Measurements from ENCODE around the gene MRRF. TPM values are rescaled to one million over a fixed set of nuclear protein-coding genes. Genes with fewer than 3 reads are reported as not detected.
A peak's percentile ranks its signal among the peaks of the same experiment; 100 is the strongest.

The MRRF gene
- polyA plus RNA-seq, 1 donor, result 59.7 TPM

DNA sequence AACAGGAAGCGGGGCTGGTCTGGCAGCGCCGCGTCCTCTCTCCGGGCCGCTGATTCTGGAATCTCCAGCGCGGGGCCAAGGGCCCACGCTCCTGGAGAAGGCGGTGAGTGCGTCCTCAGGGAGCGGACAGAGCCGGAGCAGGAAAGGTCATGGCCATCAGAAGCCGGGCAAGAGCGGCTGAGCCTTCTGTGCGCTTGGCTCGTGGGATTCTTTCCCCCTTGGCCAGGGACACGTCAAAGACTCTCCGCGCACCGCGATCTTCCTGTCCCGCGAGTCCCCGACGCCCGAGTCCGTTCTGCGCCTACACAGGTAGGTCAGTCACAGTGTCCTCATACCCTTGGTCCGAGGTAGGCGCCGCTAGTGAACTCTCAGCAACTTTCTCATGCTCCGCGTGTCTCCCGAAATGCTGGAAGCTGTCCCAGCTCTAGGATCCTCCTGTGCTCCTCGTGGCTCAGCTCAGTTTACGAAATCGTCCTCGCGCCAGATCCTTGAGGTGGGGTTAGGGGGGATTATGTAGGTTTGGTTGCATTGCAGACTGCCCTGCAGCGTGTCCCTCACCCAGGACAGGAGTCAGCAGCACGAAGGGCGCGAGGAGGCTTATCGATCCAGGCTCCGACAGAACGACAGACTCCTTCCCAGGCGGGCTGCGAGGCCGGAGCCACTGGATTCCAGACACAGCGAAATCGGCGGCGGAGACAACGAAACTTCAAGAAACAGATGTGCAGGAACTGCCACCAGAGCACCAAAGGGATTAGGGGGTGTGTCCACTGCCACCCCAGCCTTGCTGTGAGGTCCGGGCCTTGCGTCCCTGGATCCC is 44.6 kb upstream of the MRRF start:
- DNase-seq, result peak in 1 of 2 donors; percentile 53

DNA sequence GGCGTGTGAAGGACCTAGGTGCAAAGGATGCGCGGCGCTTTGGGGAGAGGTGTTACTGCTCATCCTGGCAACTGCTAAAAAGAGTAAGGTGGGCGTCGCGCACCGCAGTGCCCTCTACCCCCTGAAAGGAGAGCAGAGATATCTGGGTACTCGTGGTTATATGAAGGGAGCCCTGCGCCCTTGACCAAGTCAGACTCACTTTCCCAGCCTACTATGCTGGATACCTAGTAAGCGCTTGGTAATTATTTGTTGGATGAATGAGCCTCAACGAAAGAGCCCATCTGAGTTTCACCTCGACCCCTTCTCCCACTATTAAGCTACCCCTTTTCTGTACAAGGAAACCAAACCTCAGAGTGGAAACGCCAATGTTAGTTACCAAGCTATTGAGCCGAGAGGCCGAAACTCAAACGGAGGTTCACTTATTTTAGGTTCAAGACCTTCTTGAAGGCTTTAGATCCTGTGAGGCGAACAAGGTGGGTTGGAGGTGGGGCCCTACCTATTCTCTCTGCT is 44.0 kb upstream of the MRRF start:
- no CpG with 5 or more reads among the region's 18 CpGs for WGBS (ENCODE audit: insufficient coverage, low lambda C conversion rate)

More for the DNA sequence above, 44.6 kb upstream of the MRRF start:
- Histone ChIP-seq H3K27me3 (ENCODE audit: control insufficient read depth, insufficient read depth, low read length) (peaks cover 100% of the 10 kb centered on the region), H3K4me1 (ENCODE audit: control insufficient read depth, insufficient read depth, low read length) (peaks cover 18% of the 10 kb centered on the region), H3K36me3 (ENCODE audit: control insufficient read depth, insufficient read depth, low read length) (no peaks in the 10 kb centered on the region), H3K4me3 (ENCODE audit: low read length) (no peak overlapping the region), H3K27ac (ENCODE audit: low read length) (no peak overlapping the region), H3K9me3 (ENCODE audit: control insufficient read depth, low read depth, low read length) (peaks cover 13% of the 10 kb centered on the region)
- no CpG with 5 or more reads among the region's 57 CpGs for WGBS (ENCODE audit: insufficient coverage, low lambda C conversion rate)

GRCh38 chr9:122221183-122221811 is 43.4 kb upstream of the MRRF start:
- Histone ChIP-seq H3K4me1 (ENCODE audit: control insufficient read depth, insufficient read depth, low read length) (peaks cover 18% of the 10 kb centered on the region), H3K27me3 (ENCODE audit: control insufficient read depth, insufficient read depth, low read length) (peaks cover 100% of the 10 kb centered on the region)

More for the DNA sequence above, 44.0 kb upstream of the MRRF start:
- Histone ChIP-seq H3K4me1 (ENCODE audit: control insufficient read depth, insufficient read depth, low read length) (peaks cover 18% of the 10 kb centered on the region), H3K27me3 (ENCODE audit: control insufficient read depth, insufficient read depth, low read length) (peaks cover 100% of the 10 kb centered on the region), H3K9me3 (ENCODE audit: control insufficient read depth, low read depth, low read length) (peaks cover 17% of the 10 kb centered on the region), H3K4me3 (ENCODE audit: low read length) (no peak overlapping the region), H3K27ac (ENCODE audit: low read length) (no peak overlapping the region), H3K36me3 (ENCODE audit: control insufficient read depth, insufficient read depth, low read length) (no peaks in the 10 kb centered on the region)
- no peak for DNase-seq

DNA sequence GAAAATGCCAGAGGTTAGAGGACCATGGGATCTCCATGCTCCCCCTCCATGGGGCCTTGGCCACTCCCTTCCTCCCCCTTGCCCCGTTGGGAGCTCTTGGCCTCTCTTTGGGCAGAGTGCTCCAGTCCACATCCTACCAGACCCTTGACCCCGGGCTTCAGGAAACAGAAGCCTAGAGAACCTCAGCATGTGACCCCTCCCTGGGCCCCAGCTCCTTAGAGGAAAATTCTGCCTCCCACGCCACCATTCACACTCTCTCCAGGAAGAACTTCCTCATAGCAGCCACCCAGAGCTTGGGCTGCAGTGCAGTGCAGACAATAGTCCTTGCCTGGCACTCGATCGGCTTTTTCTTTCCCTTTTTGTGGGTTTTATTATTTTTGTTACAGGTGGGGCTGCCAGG is 41.9 kb upstream of the MRRF start:
- H3K4me3 ChIP-seq (ENCODE audit: low read length), result no peak overlapping the region
- peaks cover 24% of the 10 kb centered on the region for H3K9me3 ChIP-seq (ENCODE audit: control insufficient read depth, low read depth, low read length)
- H3K4me1 ChIP-seq (ENCODE audit: control insufficient read depth, insufficient read depth, low read length), result peaks cover 18% of the 10 kb centered on the region
- H3K27me3 ChIP-seq (ENCODE audit: control insufficient read depth, insufficient read depth, low read length), result peaks cover 100% of the 10 kb centered on the region
- 33% methylated on average over 2 of the region's 5 CpGs for WGBS (ENCODE audit: insufficient coverage, low lambda C conversion rate)
- H3K27ac ChIP-seq (ENCODE audit: low read length), result no peak overlapping the region
- no peak for DNase-seq
- no peaks in the 10 kb centered on the region for H3K36me3 ChIP-seq (ENCODE audit: control insufficient read depth, insufficient read depth, low read length)

More at GRCh38 chr9:122221183-122221811, 43.4 kb upstream of the MRRF start:
- Histone ChIP-seq H3K36me3 (ENCODE audit: control insufficient read depth, insufficient read depth, low read length) (no peaks in the 10 kb centered on the region), H3K9me3 (ENCODE audit: control insufficient read depth, low read depth, low read length) (peaks cover 23% of the 10 kb centered on the region), H3K27ac (ENCODE audit: low read length) (no peak overlapping the region), H3K4me3 (ENCODE audit: low read length) (no peak overlapping the region)
- WGBS (ENCODE audit: insufficient coverage, low lambda C conversion rate), result no CpG with 5 or more reads among the region's 27 CpGs
- no peak for DNase-seq

DNA sequence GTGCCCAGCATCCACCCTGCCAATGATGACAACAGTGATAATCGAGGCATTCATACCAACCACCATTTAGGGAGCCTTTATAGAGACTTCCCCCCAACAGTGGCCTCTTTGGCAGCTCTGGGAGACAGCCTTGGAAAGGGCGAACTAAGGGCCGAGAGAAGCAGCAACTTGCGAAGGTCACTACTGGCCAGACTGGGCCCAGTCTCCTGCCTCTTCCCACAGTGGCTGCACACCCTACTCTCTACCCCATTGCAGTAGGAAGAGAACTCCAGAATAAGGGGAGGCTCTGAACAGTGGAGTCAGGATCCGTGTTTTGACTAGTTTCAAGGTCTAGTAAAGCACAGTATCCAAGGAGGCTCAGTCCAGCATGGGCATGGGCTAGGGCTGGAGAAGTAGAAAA is 41.2 kb upstream of the MRRF start:
- no peak for DNase-seq
- Histone ChIP-seq H3K9me3 (ENCODE audit: control insufficient read depth, low read depth, low read length) (peaks cover 28% of the 10 kb centered on the region), H3K27me3 (ENCODE audit: control insufficient read depth, insufficient read depth, low read length) (peaks cover 99% of the 10 kb centered on the region), H3K36me3 (ENCODE audit: control insufficient read depth, insufficient read depth, low read length) (no peaks in the 10 kb centered on the region), H3K27ac (ENCODE audit: low read length) (no peak overlapping the region), H3K4me1 (ENCODE audit: control insufficient read depth, insufficient read depth, low read length) (peaks cover 18% of the 10 kb centered on the region), H3K4me3 (ENCODE audit: low read length) (no peak overlapping the region)
- WGBS (ENCODE audit: insufficient coverage, low lambda C conversion rate), result no CpG with 5 or more reads among the region's 5 CpGs

DNA sequence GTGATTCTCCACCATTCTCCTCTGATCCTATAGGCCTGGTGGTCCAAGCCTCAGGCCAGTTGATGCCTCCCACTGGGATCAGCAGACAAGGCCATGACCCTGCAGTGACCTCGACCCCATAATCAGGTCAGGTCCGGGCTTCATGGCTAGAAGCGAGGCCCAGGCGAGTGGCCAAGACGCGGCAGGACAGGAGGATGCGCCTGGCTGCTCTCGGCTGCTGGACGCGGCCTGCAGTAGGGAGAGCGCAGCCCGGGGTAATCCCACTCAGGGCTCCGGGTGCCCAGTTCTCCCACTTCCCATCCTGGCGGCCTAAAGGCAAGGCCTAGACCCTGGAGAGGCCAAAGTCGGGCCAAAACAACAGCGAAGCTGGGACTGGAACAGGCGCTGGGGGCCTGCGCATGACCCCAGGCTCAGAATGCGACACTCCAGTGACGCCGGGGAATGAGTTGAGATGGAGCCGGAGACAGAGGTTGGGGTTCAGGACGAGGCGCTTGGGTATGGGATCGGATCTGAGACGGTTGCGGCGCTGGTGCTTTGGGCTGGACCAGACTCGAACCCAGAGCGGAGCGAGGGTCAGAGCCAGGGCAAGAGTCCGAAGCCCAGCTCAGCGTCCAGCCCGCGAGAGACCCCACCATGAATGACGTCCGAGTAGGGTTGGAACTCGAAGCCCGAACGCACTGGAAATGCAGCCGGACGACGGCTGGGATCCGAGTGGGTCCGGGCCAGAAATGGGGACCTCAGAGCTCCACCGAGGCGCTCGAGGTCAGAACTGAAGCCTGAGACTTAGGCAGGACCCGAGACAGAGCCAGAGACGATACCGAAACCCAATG is 39.2 kb upstream of the MRRF start:
- Histone ChIP-seq H3K4me1 (ENCODE audit: control insufficient read depth, insufficient read depth, low read length) (peaks cover 10% of the 10 kb centered on the region), H3K27me3 (ENCODE audit: control insufficient read depth, insufficient read depth, low read length) (peaks cover 98% of the 10 kb centered on the region), H3K27ac (ENCODE audit: low read length) (no peak overlapping the region), H3K36me3 (ENCODE audit: control insufficient read depth, insufficient read depth, low read length) (no peaks in the 10 kb centered on the region), H3K9me3 (ENCODE audit: control insufficient read depth, low read depth, low read length) (peaks cover 21% of the 10 kb centered on the region), H3K4me3 (ENCODE audit: low read length) (no peak overlapping the region)
- 30% methylated on average over 2 of the region's 51 CpGs for WGBS (ENCODE audit: insufficient coverage, low lambda C conversion rate)
- DNase-seq, result no peak

DNA sequence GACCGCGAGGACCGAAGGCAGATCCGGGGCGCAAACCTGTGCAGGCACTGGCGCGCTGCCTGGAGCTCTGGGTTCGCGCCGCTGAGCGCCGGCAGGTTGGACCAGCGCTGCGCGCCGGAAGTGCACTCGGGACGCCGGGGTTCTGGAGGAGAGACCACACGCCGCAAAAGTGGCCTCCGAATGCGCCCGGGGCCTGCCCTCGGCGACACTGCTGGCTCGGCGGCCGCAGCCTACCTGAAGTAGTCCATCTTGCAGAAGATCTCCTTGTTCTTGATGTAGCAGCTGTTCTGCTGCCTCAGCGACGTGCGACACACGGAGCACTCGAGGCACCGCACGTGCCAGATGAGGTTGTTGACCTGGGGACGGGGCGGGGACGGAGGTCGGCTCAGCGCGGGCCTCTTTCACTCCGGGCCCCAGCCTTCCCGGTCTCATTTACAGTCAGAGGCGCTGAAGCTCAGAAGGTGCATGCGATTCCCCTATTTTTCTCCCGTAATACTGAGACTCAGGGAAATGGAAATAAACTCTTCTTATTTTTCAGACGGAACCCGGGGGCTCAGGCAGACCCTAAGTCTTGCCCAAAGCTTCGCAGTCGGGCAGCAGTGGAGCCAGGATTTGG is 38.4 kb upstream of the MRRF start:
- WGBS (ENCODE audit: insufficient coverage, low lambda C conversion rate), result no CpG with 5 or more reads among the region's 51 CpGs
- Histone ChIP-seq H3K36me3 (ENCODE audit: control insufficient read depth, insufficient read depth, low read length) (no peaks in the 10 kb centered on the region), H3K4me1 (ENCODE audit: control insufficient read depth, insufficient read depth, low read length) (peaks cover 7% of the 10 kb centered on the region), H3K4me3 (ENCODE audit: low read length) (no peak overlapping the region), H3K27ac (ENCODE audit: low read length) (no peak overlapping the region), H3K9me3 (ENCODE audit: control insufficient read depth, low read depth, low read length) (peaks cover 19% of the 10 kb centered on the region), H3K27me3 (ENCODE audit: control insufficient read depth, insufficient read depth, low read length) (peaks cover 98% of the 10 kb centered on the region)
- DNase-seq, result peak in 1 of 2 donors; percentile 41

- WGBS (ENCODE audit: insufficient coverage, low lambda C conversion rate), result no CpG with 5 or more reads among the region's 59 CpGs
Measured at GRCh38 chr9:122226758-122227574, 37.7 kb upstream of the MRRF start.

GRCh38 chr9:122227575-122227900 is 37.1 kb upstream of the MRRF start:
- no peak for DNase-seq
- no peak overlapping the region for H3K4me3 ChIP-seq (ENCODE audit: low read length)
- H3K27ac ChIP-seq (ENCODE audit: low read length), result no peak overlapping the region
- no peaks in the 10 kb centered on the region for H3K36me3 ChIP-seq (ENCODE audit: control insufficient read depth, insufficient read depth, low read length)
- peaks cover 4% of the 10 kb centered on the region for H3K4me1 ChIP-seq (ENCODE audit: control insufficient read depth, insufficient read depth, low read length)
- peaks cover 17% of the 10 kb centered on the region for H3K9me3 ChIP-seq (ENCODE audit: control insufficient read depth, low read depth, low read length)
- peaks cover 98% of the 10 kb centered on the region for H3K27me3 ChIP-seq (ENCODE audit: control insufficient read depth, insufficient read depth, low read length)
- WGBS (ENCODE audit: insufficient coverage, low lambda C conversion rate), result no CpG with 5 or more reads among the region's 10 CpGs

More at GRCh38 chr9:122226758-122227574, 37.7 kb upstream of the MRRF start:
- H3K36me3 ChIP-seq (ENCODE audit: control insufficient read depth, insufficient read depth, low read length), result no peaks in the 10 kb centered on the region
- peaks cover 17% of the 10 kb centered on the region for H3K9me3 ChIP-seq (ENCODE audit: control insufficient read depth, low read depth, low read length)
- peaks cover 98% of the 10 kb centered on the region for H3K27me3 ChIP-seq (ENCODE audit: control insufficient read depth, insufficient read depth, low read length)
- no peak for DNase-seq
- no peak overlapping the region for H3K4me3 ChIP-seq (ENCODE audit: low read length)
- no peak overlapping the region for H3K27ac ChIP-seq (ENCODE audit: low read length)
- peaks cover 4% of the 10 kb centered on the region for H3K4me1 ChIP-seq (ENCODE audit: control insufficient read depth, insufficient read depth, low read length)

Data from large intestine (tissue), 3 donors.